SK-N-SH (cell line): Measurements from ENCODE around the gene LCMT2. TPM values are rescaled to one million over a fixed set of nuclear protein-coding genes. Genes with fewer than 3 reads are reported as not detected.

ENCODE experiments used
- CTCF ChIA-PET: fragments of 300-600, 350-600 bp; formaldehyde crosslinking; extraction: SDS; loops from one replicate; lab custom pipeline; 2021; lab: Yijun Ruan, JAX
- POLR2A ChIA-PET: fragments of 350-600 bp; sonication (Branson Sonifier 250); formaldehyde crosslinking; extraction: SDS; loops from one replicate; lab custom pipeline; 2020; ENCODE audit warnings: antibody characterized with exemption, inconsistent platforms; lab: Yijun Ruan, JAX
- DNase-seq: peaks from one replicate; pipeline ENCODE4 v3.0.0; 2012
- H2AFZ ChIP-seq: fragments of 200-600 bp; sonication (generic); 2 replicates; pipeline ENCODE4 v1.8.1; 2016; ENCODE audit warnings: antibody characterized with exemption, mild to moderate bottlenecking, low read depth
- H3F3A ChIP-seq: fragments of 200-600 bp; sonication (generic); replicated peaks from 2 replicates; pipeline ENCODE3; 2016; ENCODE audit warnings: antibody characterized with exemption, mild to moderate bottlenecking; ENCODE audit not compliant: insufficient read depth
- H3K27ac ChIP-seq, 2 experiments: fragments of 200-500 bp in 1 of 2; fragments of 200-600 bp in 1 of 2; sonication (Bioruptor generic) in 1 of 2; sonication (generic), shearing (Covaris generic) in 1 of 2; 2 replicates each; pipeline versions ENCODE4 v1.5.1 to v1.6.1; 2014 to 2016; ENCODE audit warnings: low read depth in 2 of 2, inconsistent platforms in 1 of 2, low read length in 1 of 2, mild to moderate bottlenecking in 1 of 2, mixed read lengths in 1 of 2
- H3K27me3 ChIP-seq: fragments of 200-600 bp; sonication (generic), shearing (Covaris generic); 2 replicates; pipeline ENCODE4 v1.6.1; 2016; ENCODE audit warnings: mixed run types; ENCODE audit not compliant: insufficient read depth
- H3K36me3 ChIP-seq, 2 experiments: fragments of 200-500 bp in 1 of 2; fragments of 200-600 bp in 1 of 2; sonication (Bioruptor generic) in 1 of 2; sonication (generic) in 1 of 2; replicated peaks in 1 of 2; 2 replicates each; pipeline versions ENCODE3 to v1.5.1; 2014 to 2016; ENCODE audit warnings: low read length in 1 of 2, mild to moderate bottlenecking in 1 of 2; ENCODE audit not compliant: insufficient read depth in 2 of 2, control insufficient read depth in 1 of 2
- H3K4me1 ChIP-seq, 2 experiments: fragments of 200-500 bp in 1 of 2; fragments of 200-600 bp in 1 of 2; sonication (Bioruptor generic) in 1 of 2; sonication (generic), shearing (Covaris generic) in 1 of 2; 2 replicates each; pipeline versions ENCODE4 v1.5.1 to v1.6.1; 2014 to 2016; ENCODE audit warnings: low read depth in 1 of 2, low read length in 1 of 2, mixed run types in 1 of 2; ENCODE audit not compliant: insufficient read depth in 2 of 2, control insufficient read depth in 1 of 2
- H3K4me2 ChIP-seq: fragments of 200-600 bp; sonication (generic), shearing (Covaris generic); 2 replicates; pipeline ENCODE4 v1.6.1; 2017; ENCODE audit warnings: mixed run types
- H3K4me3 ChIP-seq, 2 experiments: fragments of 200-500 bp in 1 of 2; fragments of 200-600 bp in 1 of 2; sonication (Bioruptor generic) in 1 of 2; sonication (generic), shearing (Covaris generic) in 1 of 2; 2 replicates each; pipeline versions ENCODE4 v1.5.1 to v1.8.1; 2014 to 2016; ENCODE audit warnings: low read depth in 2 of 2, inconsistent platforms in 1 of 2, low read length in 1 of 2, mild to moderate bottlenecking in 1 of 2, mixed read lengths in 1 of 2, moderate library complexity in 1 of 2
- H3K79me2 ChIP-seq: fragments of 200-600 bp; sonication (generic); 2 replicates; pipeline ENCODE4 v1.8.1; 2017; ENCODE audit warnings: mild to moderate bottlenecking; ENCODE audit not compliant: insufficient read depth
- H3K9ac ChIP-seq: fragments of 200-600 bp; sonication (generic); 2 replicates; pipeline ENCODE4 v1.6.1; 2017; ENCODE audit warnings: mixed run types
- H3K9me2 ChIP-seq: fragments of 200-600 bp; sonication (generic); 2 replicates; pipeline ENCODE4 v1.6.1; 2017; ENCODE audit warnings: mixed run types
- H3K9me3 ChIP-seq: fragments of 200-600 bp; sonication (generic); 2 replicates; pipeline ENCODE4 v1.6.1; 2017; ENCODE audit warnings: mixed run types, mild to moderate bottlenecking, moderate library complexity
- H4K20me1 ChIP-seq: fragments of 200-600 bp; sonication (generic); 2 replicates; pipeline ENCODE4 v1.6.1; 2017; ENCODE audit warnings: mild to moderate bottlenecking, mixed run types; ENCODE audit not compliant: insufficient read depth
- CHD2 ChIP-seq: fragments of 150-350 bp; IDR thresholded peaks from 2 replicates; pipeline ENCODE4 v1.6.1; 2018; ENCODE audit warnings: low read length; ENCODE audit not compliant: partially characterized antibody
- ELF1 ChIP-seq: IDR thresholded peaks from 2 replicates; pipeline ENCODE4 v1.4.0; 2012
- EP300 ChIP-seq, 2 experiments: IDR thresholded peaks; 2 replicates each; pipeline versions ENCODE4 v1.4.0 to v1.6.1; 2012; ENCODE audit warnings: borderline replicate concordance in 1 of 2, low read depth in 1 of 2, low read length in 1 of 2
- FOXM1 ChIP-seq: IDR thresholded peaks from 2 replicates; pipeline ENCODE4 v1.4.0; 2012; ENCODE audit warnings: low read depth, mild to moderate bottlenecking
- GATA2 ChIP-seq: sonication (generic); formaldehyde crosslinking; IDR thresholded peaks from 2 replicates; pipeline ENCODE4 v1.5.0; 2020; ENCODE audit warnings: mild to moderate bottlenecking, missing genetic modification reagents
- JUND ChIP-seq: IDR thresholded peaks from 2 replicates; pipeline ENCODE4 v1.4.0; 2012
- MEF2A ChIP-seq: IDR thresholded peaks from 2 replicates; pipeline ENCODE4 v1.4.0; 2012; ENCODE audit warnings: low read depth, borderline replicate concordance
- MXI1 ChIP-seq: IDR thresholded peaks from 2 replicates; pipeline ENCODE4 v1.6.1; 2012; ENCODE audit warnings: mild to moderate bottlenecking, low read depth, low read length, improper control_type of control experiment
- NRF1 ChIP-seq: IDR thresholded peaks from 2 replicates; pipeline ENCODE4 v1.6.1; 2012; ENCODE audit warnings: low read depth, mild to moderate bottlenecking, low read length
- RAD21 ChIP-seq: IDR thresholded peaks from 2 replicates; pipeline ENCODE4 v1.6.1; 2012; ENCODE audit warnings: mild to moderate bottlenecking, low read length
- RXRA ChIP-seq: IDR thresholded peaks from 2 replicates; pipeline ENCODE4 v1.4.0; 2012; ENCODE audit warnings: low read depth, mild to moderate bottlenecking, borderline replicate concordance
- SIN3A ChIP-seq: IDR thresholded peaks from 2 replicates; pipeline ENCODE4 v1.6.1; 2012; ENCODE audit warnings: low read depth, mild to moderate bottlenecking, low read length, moderate library complexity, borderline replicate concordance
- TCF12 ChIP-seq: IDR thresholded peaks from 2 replicates; pipeline ENCODE4 v1.4.0; 2012
- TEAD4 ChIP-seq: IDR thresholded peaks from 2 replicates; pipeline ENCODE4 v1.4.0; 2012; ENCODE audit warnings: mild to moderate bottlenecking, borderline replicate concordance; ENCODE audit not compliant: insufficient read depth
- YY1 ChIP-seq: IDR thresholded peaks from 2 replicates; pipeline ENCODE4 v1.4.0; 2012; ENCODE audit warnings: low read depth, mild to moderate bottlenecking
- polyA plus RNA-seq, 3 experiments: library from polyadenylated mRNA; depleted of rRNA; stranded (reverse); fragments of >200 nt; gene quantifications; 2 replicates each; pipeline ENCODE4 v1.2.3, GENCODE V29; 2012
- TF ChIP-seq, protein P1 (sequence below): fragments of 150-350 bp; IDR thresholded peaks from 2 replicates; pipeline ENCODE4 v1.6.1; 2017; ENCODE audit warnings: antibody characterized with exemption, low read length, low read depth, borderline replicate concordance
- TF ChIP-seq, protein P2 (sequence below): IDR thresholded peaks from 2 replicates; pipeline ENCODE4 v1.4.0; 2012; ENCODE audit warnings: low read depth, borderline replicate concordance
- TF ChIP-seq, protein P3 (sequence below): fragments of 200-600 bp; sonication (generic); IDR thresholded peaks from 2 replicates; pipeline ENCODE4 v1.6.1; 2017; ENCODE audit warnings: antibody characterized with exemption, mild to moderate bottlenecking, moderate library complexity
- TF ChIP-seq, protein P4 (sequence below): fragments of 150-350 bp; IDR thresholded peaks from 2 replicates; pipeline ENCODE4 v1.6.1; 2016; ENCODE audit warnings: mild to moderate bottlenecking, low read depth, low read length
- TF ChIP-seq, protein P5 (sequence below): IDR thresholded peaks from 2 replicates; pipeline ENCODE4; 2012

The LCMT2 gene
- polyA plus RNA-seq, 1 of the 3 experiments (the other 2 are of a cell fraction) = 7.1 TPM

DNA sequence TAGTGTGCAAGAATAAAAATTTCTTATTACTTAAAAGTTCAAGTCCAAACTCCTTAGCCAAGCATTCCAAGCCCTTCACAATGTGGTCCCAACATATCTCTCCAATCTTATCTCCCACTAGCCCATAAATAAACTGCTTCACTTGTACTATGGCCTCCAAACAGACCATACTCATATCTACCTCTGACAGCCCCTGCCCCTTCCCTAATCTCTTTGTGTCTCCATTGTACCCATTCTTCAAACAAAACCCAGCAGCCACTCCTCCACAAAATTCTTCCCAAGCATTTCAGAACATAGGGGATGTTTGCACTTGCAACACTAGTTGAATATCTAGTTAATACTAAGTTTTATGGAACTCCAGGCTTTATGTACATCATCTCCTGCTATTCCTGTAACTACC, 30.5 kb downstream of the LCMT2 start:
- Histone ChIP-seq H3K4me1 (no peaks in the 10 kb centered on the region), H3K27me3 (no peaks in the 10 kb centered on the region; the same call in 1 of the 2 replicates), H2AFZ (no peak overlapping the region), H3K4me3 (no peak overlapping the region), H3K4me2 (no peak overlapping the region), H3K9ac (no peak overlapping the region), H3K9me3 (no peaks in the 10 kb centered on the region), H4K20me1 (no peaks in the 10 kb centered on the region), H3K9me2 (no peaks in the 10 kb centered on the region), H3K27ac (no peak overlapping the region), H3K36me3 (no peaks in the 10 kb centered on the region), H3F3A (no peaks in the 10 kb centered on the region), H3K79me2 (no peaks in the 10 kb centered on the region)
- ChIA-PET POLR2A (no interaction called here), CTCF (interaction anchor here (0.6 to 1.5 kb wide), 2 partner anchors 14 to 87 kb away, joined by 3 to 8 read pairs; no protein-coding TSS in a partner anchor)
- TF ChIP-seq TEAD4 (no peak), RAD21 (no peak), NRF1 (no peak), MXI1 (no peak), ELF1 (no peak), GATA2 (CRISPR knock-in tag) (no peak), SIN3A (no peak), EP300 (IDR thresholded peaks at IDR 0.05; ENCODE audit: borderline replicate concordance in 1 of 2, low read depth in 1 of 2, low read length in 1 of 2) (no peak), FOXM1 (no peak), TCF12 (no peak), YY1 (no peak), CHD2 (no peak), MEF2A (no peak), RXRA (no peak), JUND (no peak)
- TF ChIP-seq, protein P1, sequence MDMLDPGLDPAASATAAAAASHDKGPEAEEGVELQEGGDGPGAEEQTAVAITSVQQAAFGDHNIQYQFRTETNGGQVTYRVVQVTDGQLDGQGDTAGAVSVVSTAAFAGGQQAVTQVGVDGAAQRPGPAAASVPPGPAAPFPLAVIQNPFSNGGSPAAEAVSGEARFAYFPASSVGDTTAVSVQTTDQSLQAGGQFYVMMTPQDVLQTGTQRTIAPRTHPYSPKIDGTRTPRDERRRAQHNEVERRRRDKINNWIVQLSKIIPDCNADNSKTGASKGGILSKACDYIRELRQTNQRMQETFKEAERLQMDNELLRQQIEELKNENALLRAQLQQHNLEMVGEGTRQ = no peak
- TF ChIP-seq, protein P2, sequence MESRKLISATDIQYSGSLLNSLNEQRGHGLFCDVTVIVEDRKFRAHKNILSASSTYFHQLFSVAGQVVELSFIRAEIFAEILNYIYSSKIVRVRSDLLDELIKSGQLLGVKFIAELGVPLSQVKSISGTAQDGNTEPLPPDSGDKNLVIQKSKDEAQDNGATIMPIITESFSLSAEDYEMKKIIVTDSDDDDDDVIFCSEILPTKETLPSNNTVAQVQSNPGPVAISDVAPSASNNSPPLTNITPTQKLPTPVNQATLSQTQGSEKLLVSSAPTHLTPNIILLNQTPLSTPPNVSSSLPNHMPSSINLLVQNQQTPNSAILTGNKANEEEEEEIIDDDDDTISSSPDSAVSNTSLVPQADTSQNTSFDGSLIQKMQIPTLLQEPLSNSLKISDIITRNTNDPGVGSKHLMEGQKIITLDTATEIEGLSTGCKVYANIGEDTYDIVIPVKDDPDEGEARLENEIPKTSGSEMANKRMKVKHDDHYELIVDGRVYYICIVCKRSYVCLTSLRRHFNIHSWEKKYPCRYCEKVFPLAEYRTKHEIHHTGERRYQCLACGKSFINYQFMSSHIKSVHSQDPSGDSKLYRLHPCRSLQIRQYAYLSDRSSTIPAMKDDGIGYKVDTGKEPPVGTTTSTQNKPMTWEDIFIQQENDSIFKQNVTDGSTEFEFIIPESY = no peak
- TF ChIP-seq, protein P3, sequence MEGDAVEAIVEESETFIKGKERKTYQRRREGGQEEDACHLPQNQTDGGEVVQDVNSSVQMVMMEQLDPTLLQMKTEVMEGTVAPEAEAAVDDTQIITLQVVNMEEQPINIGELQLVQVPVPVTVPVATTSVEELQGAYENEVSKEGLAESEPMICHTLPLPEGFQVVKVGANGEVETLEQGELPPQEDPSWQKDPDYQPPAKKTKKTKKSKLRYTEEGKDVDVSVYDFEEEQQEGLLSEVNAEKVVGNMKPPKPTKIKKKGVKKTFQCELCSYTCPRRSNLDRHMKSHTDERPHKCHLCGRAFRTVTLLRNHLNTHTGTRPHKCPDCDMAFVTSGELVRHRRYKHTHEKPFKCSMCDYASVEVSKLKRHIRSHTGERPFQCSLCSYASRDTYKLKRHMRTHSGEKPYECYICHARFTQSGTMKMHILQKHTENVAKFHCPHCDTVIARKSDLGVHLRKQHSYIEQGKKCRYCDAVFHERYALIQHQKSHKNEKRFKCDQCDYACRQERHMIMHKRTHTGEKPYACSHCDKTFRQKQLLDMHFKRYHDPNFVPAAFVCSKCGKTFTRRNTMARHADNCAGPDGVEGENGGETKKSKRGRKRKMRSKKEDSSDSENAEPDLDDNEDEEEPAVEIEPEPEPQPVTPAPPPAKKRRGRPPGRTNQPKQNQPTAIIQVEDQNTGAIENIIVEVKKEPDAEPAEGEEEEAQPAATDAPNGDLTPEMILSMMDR = no peak
- TF ChIP-seq, protein P4, sequence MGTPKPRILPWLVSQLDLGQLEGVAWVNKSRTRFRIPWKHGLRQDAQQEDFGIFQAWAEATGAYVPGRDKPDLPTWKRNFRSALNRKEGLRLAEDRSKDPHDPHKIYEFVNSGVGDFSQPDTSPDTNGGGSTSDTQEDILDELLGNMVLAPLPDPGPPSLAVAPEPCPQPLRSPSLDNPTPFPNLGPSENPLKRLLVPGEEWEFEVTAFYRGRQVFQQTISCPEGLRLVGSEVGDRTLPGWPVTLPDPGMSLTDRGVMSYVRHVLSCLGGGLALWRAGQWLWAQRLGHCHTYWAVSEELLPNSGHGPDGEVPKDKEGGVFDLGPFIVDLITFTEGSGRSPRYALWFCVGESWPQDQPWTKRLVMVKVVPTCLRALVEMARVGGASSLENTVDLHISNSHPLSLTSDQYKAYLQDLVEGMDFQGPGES = no peak
- TF ChIP-seq, protein P5, sequence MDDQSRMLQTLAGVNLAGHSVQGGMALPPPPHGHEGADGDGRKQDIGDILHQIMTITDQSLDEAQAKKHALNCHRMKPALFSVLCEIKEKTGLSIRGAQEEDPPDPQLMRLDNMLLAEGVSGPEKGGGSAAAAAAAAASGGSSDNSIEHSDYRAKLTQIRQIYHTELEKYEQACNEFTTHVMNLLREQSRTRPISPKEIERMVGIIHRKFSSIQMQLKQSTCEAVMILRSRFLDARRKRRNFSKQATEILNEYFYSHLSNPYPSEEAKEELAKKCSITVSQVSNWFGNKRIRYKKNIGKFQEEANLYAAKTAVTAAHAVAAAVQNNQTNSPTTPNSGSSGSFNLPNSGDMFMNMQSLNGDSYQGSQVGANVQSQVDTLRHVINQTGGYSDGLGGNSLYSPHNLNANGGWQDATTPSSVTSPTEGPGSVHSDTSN = no peak
- DNase-seq = no peak
